Cardiac muscle cell (in vitro differentiated cells and primary cell): ENCODE data around the gene PTK6. TPM values are rescaled to one million over a fixed set of nuclear protein-coding genes. Genes with fewer than 3 reads are reported as not detected.
"Not testable (repeated sequence)": the region's sequence is repeated elsewhere in the genome, so short reads cannot be mapped to it uniquely, and the experiment has no call there.

Source experiments
- DNase-seq, 2 donors: peaks; one replicate each; pipeline versions ENCODE4 v3.0.0 to v3.0.0-alpha.2; 2010 to 2017; ENCODE audit warnings: low read depth in 1 of 2, low spot score in 1 of 2
- H3K27ac ChIP-seq: fragments of 200-600 bp; sonication (generic); 2 replicates; pipeline ENCODE4 v1.5.1; 2016
- H3K27me3 ChIP-seq: fragments of 200-600 bp; sonication (generic); 2 replicates; pipeline ENCODE4 v1.6.0; 2016; ENCODE audit warnings: control low read depth
- H3K36me3 ChIP-seq: fragments of 200-600 bp; sonication (generic); 2 replicates; pipeline ENCODE4 v1.5.1; 2016; ENCODE audit warnings: control low read depth
- H3K4me1 ChIP-seq: fragments of 200-600 bp; sonication (generic); 2 replicates; pipeline ENCODE4 v1.8.1; 2017; ENCODE audit warnings: low read depth, mild to moderate bottlenecking, mixed run types
- H3K4me3 ChIP-seq: fragments of 200-600 bp; sonication (generic); 2 replicates; pipeline ENCODE4 v1.5.1; 2016; ENCODE audit warnings: mild to moderate bottlenecking
- H3K9me3 ChIP-seq: fragments of 200-600 bp; sonication (generic); 2 replicates; pipeline ENCODE4 v1.5.1; 2017; ENCODE audit warnings: low read depth, mild to moderate bottlenecking, control low read depth
- polyA plus RNA-seq: library from polyadenylated mRNA; unstranded; fragments of >200 nt; fragmentation: Nextera tagmentation; extraction: Ambion mirVana; gene quantifications from 2 replicates; pipeline ENCODE4 v1.2.1, GENCODE V29; 2016
- total RNA-seq: library from RNA; depleted of rRNA; stranded (reverse); fragments of >200 nt; gene quantifications from 2 replicates; pipeline ENCODE4 v1.2.3, GENCODE V29; 2016
- TF ChIP-seq, protein P1 (sequence below): IDR thresholded peaks from 2 replicates; pipeline ENCODE4 v1.5.1; 2012; ENCODE audit warnings: low read depth, mild to moderate bottlenecking, low read length

The PTK6 gene
- total and polyA plus RNA-seq, 2 experiments from 2014 or later: 0.38 TPM; not detected in 1

DNA sequence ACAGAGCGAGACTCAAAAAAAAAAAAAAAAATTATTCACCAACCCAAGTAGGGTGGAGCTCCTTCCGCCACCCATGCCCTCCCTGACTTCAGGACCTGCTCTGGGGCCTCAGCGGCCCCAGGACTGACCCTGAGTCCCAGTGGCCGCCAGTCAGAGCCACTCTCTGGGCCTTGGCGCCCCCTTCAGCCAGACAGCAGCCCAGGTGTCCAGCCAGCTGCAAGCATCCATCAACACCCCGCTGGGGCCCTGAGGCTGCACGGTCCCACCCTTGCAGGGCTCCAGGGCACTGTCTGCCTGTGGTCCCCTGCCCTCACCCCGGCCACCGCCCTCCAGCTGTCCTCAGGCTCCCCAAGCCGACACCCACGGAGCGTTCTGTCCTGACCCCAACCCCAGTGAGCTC is 53.3 kb downstream of the PTK6 start:
- TF ChIP-seq, protein P1, sequence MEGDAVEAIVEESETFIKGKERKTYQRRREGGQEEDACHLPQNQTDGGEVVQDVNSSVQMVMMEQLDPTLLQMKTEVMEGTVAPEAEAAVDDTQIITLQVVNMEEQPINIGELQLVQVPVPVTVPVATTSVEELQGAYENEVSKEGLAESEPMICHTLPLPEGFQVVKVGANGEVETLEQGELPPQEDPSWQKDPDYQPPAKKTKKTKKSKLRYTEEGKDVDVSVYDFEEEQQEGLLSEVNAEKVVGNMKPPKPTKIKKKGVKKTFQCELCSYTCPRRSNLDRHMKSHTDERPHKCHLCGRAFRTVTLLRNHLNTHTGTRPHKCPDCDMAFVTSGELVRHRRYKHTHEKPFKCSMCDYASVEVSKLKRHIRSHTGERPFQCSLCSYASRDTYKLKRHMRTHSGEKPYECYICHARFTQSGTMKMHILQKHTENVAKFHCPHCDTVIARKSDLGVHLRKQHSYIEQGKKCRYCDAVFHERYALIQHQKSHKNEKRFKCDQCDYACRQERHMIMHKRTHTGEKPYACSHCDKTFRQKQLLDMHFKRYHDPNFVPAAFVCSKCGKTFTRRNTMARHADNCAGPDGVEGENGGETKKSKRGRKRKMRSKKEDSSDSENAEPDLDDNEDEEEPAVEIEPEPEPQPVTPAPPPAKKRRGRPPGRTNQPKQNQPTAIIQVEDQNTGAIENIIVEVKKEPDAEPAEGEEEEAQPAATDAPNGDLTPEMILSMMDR: no peak
- Histone ChIP-seq H3K36me3 (peaks cover under 1% of the 10 kb centered on the region), H3K27ac (no peak overlapping the region), H3K9me3 (no peaks in the 10 kb centered on the region), H3K4me3 (no peak overlapping the region), H3K27me3 (no peaks in the 10 kb centered on the region), H3K4me1 (peaks cover 3% of the 10 kb centered on the region)
- peak in 1 of 2 donors; percentile 35 for DNase-seq

DNA sequence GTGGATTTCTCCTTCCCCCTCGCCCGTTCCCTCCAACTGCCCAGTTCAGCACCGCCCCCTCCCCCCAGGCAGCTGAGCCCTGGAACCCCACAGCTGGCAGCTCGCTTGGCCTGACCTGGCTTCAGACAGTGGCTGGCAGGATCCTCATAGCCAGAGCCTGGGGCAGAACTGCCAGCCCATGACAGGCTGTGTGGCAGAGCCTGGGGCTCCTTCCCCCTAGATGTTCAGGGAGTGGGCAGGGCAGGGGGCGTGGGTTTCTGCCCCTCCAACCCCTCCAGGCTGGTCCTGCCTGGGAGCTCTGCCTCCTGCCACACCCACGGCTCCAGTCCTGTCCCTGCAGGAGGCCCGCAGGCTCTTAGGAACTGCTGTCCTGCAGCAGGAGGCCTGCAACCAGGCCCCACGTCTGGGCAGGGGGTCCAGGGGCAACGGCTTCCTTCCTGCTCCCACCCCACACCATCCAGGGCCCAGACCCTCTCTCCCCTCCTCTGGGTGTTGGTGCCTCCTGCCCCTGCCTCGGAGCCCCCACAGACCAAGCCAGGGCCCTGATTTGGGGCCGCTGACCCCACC is 55.1 kb downstream of the PTK6 start:
- peaks cover 3% of the 10 kb centered on the region for H3K4me1 ChIP-seq
- no peaks in the 10 kb centered on the region for H3K36me3 ChIP-seq
- H3K9me3 ChIP-seq: no peaks in the 10 kb centered on the region
- H3K4me3 ChIP-seq: no peak overlapping the region
- no peak for DNase-seq
- H3K27ac ChIP-seq: no peak overlapping the region
- TF ChIP-seq, protein P1: no peak
- H3K27me3 ChIP-seq: peaks cover 8% of the 10 kb centered on the region

DNA sequence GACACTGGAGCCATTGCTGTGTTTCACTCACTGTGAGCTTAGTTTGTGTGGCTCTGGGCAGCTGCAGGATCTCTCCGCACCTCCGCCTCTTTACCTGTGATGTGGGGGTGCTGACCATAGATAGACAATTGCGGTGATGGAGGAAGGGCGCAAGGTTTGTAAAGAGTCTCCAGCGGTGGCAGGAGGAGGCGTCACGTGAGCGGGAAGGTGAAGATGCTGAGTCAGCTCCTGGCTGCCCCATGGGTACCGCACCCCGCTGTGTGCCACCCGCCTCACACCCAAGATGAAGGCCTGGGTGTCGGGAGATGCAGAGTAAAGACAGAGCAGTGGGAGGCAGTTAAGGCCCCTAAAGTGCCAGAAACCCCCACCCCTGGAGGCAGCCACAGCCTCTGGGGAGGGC is 55.7 kb downstream of the PTK6 start:
- peaks cover 8% of the 10 kb centered on the region for H3K27me3 ChIP-seq
- no peak overlapping the region for H3K27ac ChIP-seq
- H3K4me1 ChIP-seq: peaks cover 3% of the 10 kb centered on the region
- no peak overlapping the region for H3K4me3 ChIP-seq
- TF ChIP-seq, protein P1: no peak
- no peak for DNase-seq
- no peaks in the 10 kb centered on the region for H3K36me3 ChIP-seq
- no peaks in the 10 kb centered on the region for H3K9me3 ChIP-seq

DNA sequence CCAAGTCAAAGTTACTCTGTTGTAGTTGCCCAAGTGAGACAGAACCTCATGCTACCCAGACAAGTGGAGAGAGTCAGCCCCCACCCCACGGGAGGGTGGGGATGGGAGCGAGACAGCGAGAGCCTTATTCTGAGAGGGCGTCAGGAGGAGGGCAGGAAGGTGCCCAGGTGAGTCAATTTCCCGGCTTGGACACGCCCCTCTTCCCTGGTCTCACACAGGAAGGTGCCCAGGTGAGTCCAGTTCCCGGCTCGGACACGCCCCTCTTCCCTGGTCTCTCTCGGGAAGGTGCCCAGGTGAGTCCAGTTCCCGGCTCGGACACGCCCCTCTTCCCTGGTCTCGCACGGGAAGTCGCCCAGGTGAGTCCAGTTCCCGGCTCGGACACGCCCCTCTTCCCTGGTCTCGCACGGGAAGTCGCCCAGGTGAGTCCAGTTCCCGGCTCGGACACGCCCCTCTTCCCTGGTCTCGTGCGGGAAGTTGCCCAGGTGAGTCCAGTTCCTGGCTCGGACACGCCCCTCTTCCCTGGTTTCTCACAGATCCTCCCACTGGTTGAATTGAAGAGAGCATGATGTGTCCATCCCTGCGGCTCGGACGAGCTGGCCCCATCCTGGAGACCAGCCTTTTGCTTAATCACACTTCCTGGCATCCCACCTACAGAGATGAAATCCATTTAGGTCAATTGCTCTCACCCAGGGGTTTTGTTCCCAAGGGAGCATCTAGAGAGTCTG is 57.3 kb downstream of the PTK6 start:
- H3K27me3 ChIP-seq: peaks cover 11% of the 10 kb centered on the region
- not testable (repeated sequence) for H3K4me1 ChIP-seq, H3K4me3 ChIP-seq, H3K9me3 ChIP-seq, DNase-seq, H3K36me3 ChIP-seq, H3K27ac ChIP-seq

DNA sequence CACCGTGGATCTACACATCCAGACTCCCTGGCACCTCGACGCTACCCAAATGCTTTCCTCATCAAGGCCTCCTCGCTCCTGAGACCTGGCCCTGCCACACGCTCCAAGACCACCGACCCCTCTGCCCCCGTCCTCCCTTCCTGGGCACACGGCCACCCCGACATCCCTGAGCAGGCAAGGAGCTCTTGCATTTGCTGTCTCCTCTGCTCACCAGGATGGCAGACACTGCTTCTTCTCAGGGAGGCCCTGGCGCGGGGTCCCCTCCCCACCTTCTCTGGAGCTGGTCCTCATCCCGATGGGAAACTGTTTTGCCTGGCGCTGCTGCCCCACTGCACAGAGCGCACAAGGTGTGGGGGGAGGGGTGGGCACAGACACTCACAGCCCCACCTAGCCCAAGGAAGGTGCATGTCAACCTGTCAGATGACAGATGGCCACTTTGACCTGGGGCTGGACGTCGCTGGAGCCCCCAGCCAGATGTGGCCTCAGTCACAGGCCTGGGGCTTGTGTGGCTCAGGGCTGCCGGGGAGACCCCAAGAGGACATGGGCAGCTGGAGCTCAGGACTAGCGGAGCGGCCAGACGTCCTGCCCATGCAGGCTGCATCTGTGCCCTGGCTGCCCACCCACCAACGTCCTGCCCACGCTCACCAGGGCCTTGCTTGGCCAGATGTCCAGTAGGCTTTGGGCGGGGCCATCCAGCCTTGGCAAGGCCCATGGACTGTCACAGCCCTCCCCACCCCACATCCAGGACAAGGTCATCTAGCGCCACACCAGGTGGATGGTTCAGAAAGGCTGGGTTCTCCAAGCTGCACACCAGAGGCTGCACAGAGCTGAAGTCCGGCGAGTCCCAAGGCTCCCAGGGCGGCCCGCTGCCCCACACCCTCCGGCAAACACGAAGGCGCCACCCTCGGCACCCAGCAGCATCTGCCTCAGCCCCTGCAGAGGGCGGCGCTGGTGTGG is 58.6 kb downstream of the PTK6 start:
- no peaks in the 10 kb centered on the region for H3K36me3 ChIP-seq
- peaks cover 24% of the 10 kb centered on the region for H3K27me3 ChIP-seq
- H3K27ac ChIP-seq: no peak overlapping the region
- no peak for DNase-seq
- no peak overlapping the region for H3K4me3 ChIP-seq
- no peaks in the 10 kb centered on the region for H3K9me3 ChIP-seq
- TF ChIP-seq, protein P1: no peak
- peaks cover 3% of the 10 kb centered on the region for H3K4me1 ChIP-seq

Other genes starting within 250 kb of the PTK6 start
- 0.85 TPM in 1 of 2 replicates, not detected in the other for gene COL20A1, start 244.2 kb downstream of the PTK6 start, total RNA-seq
- 1.4 TPM in 1 of 2 replicates, not detected in the other for gene COL20A1, start 244.2 kb downstream of the PTK6 start, polyA plus RNA-seq
- 0.11 and 0.15 TPM in 2 replicates for gene CHRNA4, start 176.0 kb downstream of the PTK6 start, total RNA-seq
- gene CHRNA4, start 176.0 kb downstream of the PTK6 start, polyA plus RNA-seq: not detected in 2 replicates
- gene KCNQ2, start 64.7 kb downstream of the PTK6 start, total RNA-seq: 13.7 and 18.0 TPM in 2 replicates
- gene KCNQ2, start 64.7 kb downstream of the PTK6 start, polyA plus RNA-seq: 17.3 and 18.6 TPM in 2 replicates
- gene EEF1A2, start 38.3 kb downstream of the PTK6 start, total RNA-seq: 1,016 and 1,067 TPM in 2 replicates
- 309 and 337 TPM in 2 replicates for gene EEF1A2, start 38.3 kb downstream of the PTK6 start, polyA plus RNA-seq
- gene PPDPF, start 16.6 kb downstream of the PTK6 start, total RNA-seq: 248 and 265 TPM in 2 replicates
- gene PPDPF, start 16.6 kb downstream of the PTK6 start, polyA plus RNA-seq: 368 and 463 TPM in 2 replicates
- not detected in 2 replicates for gene SRMS, start 10.4 kb upstream of the PTK6 start, total RNA-seq
- not detected in 2 replicates for gene SRMS, start 10.4 kb upstream of the PTK6 start, polyA plus RNA-seq
- 3.4 and 3.7 TPM in 2 replicates for gene FNDC11, start 16.8 kb upstream of the PTK6 start, total RNA-seq
- gene FNDC11, start 16.8 kb upstream of the PTK6 start, polyA plus RNA-seq: 0.09 and 2.9 TPM in 2 replicates
- gene HELZ2, start 36.9 kb upstream of the PTK6 start, total RNA-seq: 8.7 and 14.3 TPM in 2 replicates
- 1.4 and 1.7 TPM in 2 replicates for gene HELZ2, start 36.9 kb upstream of the PTK6 start, polyA plus RNA-seq
- gene GMEB2, start 89.7 kb upstream of the PTK6 start, total RNA-seq: 10.9 and 15.4 TPM in 2 replicates
- 10.8 and 11.4 TPM in 2 replicates for gene GMEB2, start 89.7 kb upstream of the PTK6 start, polyA plus RNA-seq
- gene STMN3, start 116.0 kb upstream of the PTK6 start, total RNA-seq: 6.6 and 18.4 TPM in 2 replicates
- gene STMN3, start 116.0 kb upstream of the PTK6 start, polyA plus RNA-seq: 5.7 and 9.9 TPM in 2 replicates
- 14.9 TPM in 2 replicates for gene RTEL1, start 120.9 kb upstream of the PTK6 start, total RNA-seq
- 14.8 and 15.8 TPM in 2 replicates for gene RTEL1, start 120.9 kb upstream of the PTK6 start, polyA plus RNA-seq
- gene TNFRSF6B, start 159.3 kb upstream of the PTK6 start, total RNA-seq: 9.5 and 10.3 TPM in 2 replicates
- 3.3 and 4.9 TPM in 2 replicates for gene TNFRSF6B, start 159.3 kb upstream of the PTK6 start, polyA plus RNA-seq
- gene ARFRP1, start 170.6 kb upstream of the PTK6 start, total RNA-seq: 46.1 and 61.3 TPM in 2 replicates
- 75.0 and 85.1 TPM in 2 replicates for gene ARFRP1, start 170.6 kb upstream of the PTK6 start, polyA plus RNA-seq
- 36.3 and 48.8 TPM in 2 replicates for gene ZGPAT, start 170.7 kb upstream of the PTK6 start, total RNA-seq
- gene ZGPAT, start 170.7 kb upstream of the PTK6 start, polyA plus RNA-seq: 30.0 and 37.5 TPM in 2 replicates
- gene LIME1, start 199.3 kb upstream of the PTK6 start, total RNA-seq: 10.1 and 19.2 TPM in 2 replicates
- 7.0 and 17.4 TPM in 2 replicates for gene LIME1, start 199.3 kb upstream of the PTK6 start, polyA plus RNA-seq
- 79.2 and 177 TPM in 2 replicates for gene SLC2A4RG, start 202.4 kb upstream of the PTK6 start, total RNA-seq
- 46.6 and 58.0 TPM in 2 replicates for gene SLC2A4RG, start 202.4 kb upstream of the PTK6 start, polyA plus RNA-seq